ENCODE data around the gene IQGAP3. TPM values are rescaled to one million over a fixed set of nuclear protein-coding genes. Genes with fewer than 3 reads are reported as not detected.

The IQGAP3 gene
- polyA plus RNA-seq, 1 of the 3 experiments (the other 2 are of a cell fraction), result 15.6 TPM

- CTCF ChIA-PET, result interaction anchor here (0.6 to 11.1 kb wide), 13 partner anchors 11 to 198 kb away, joined by 3 to 104 read pairs (median 6); partner anchors contain the start of genes GPATCH4 and NAXE
These were observed 10.1 kb upstream of the IQGAP3 start for GRCh38 chr1:156582388-156583017.

More at GRCh38 chr1:156582388-156583017, 10.1 kb upstream of the IQGAP3 start:
- Histone ChIP-seq H3F3A (replicated peaks; ENCODE audit: insufficient read depth) (no peaks in the 10 kb centered on the region), H3K79me2 (ENCODE audit: insufficient read depth) (no peaks in the 10 kb centered on the region), H3K27ac (ENCODE audit: low read depth in 2 of 2, low read length in 1 of 2) (no peak overlapping the region), H4K20me1 (ENCODE audit: insufficient read depth) (no peaks in the 10 kb centered on the region), H3K36me3 (replicated peaks in 1 of 2; ENCODE audit: control insufficient read depth in 1 of 2, insufficient read depth in 2 of 2, low read length in 1 of 2) (no peaks in the 10 kb centered on the region), H3K9ac (no peak overlapping the region), H3K9me3 (no peaks in the 10 kb centered on the region), H3K4me2 (no peak overlapping the region), H3K27me3 (ENCODE audit: insufficient read depth) (no peaks in the 10 kb centered on the region), H3K4me1 (ENCODE audit: control insufficient read depth in 1 of 2, insufficient read depth in 2 of 2, low read depth in 1 of 2, low read length in 1 of 2) (no peaks in the 10 kb centered on the region; a peak in 1 of 4 replicates), H3K4me3 (ENCODE audit: low read depth in 2 of 2, low read length in 1 of 2) (no peak overlapping the region), H3K9me2 (no peaks in the 10 kb centered on the region), H2AFZ (ENCODE audit: low read depth) (no peak overlapping the region)
- DNase-seq, result no peak
- POLR2A ChIA-PET, result interaction anchor here (0.8 kb wide), 1 partner anchor 9 kb away, joined by 3 read pairs; the partner anchor contains the start of gene NAXE
- TF ChIP-seq EP300 (IDR thresholded peaks at IDR 0.05; ENCODE audit: borderline replicate concordance in 1 of 2, low read depth in 1 of 2, low read length in 1 of 2), result no peak
- TF ChIP-seq, protein P1, sequence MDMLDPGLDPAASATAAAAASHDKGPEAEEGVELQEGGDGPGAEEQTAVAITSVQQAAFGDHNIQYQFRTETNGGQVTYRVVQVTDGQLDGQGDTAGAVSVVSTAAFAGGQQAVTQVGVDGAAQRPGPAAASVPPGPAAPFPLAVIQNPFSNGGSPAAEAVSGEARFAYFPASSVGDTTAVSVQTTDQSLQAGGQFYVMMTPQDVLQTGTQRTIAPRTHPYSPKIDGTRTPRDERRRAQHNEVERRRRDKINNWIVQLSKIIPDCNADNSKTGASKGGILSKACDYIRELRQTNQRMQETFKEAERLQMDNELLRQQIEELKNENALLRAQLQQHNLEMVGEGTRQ (IDR thresholded peaks at IDR 0.05; ENCODE audit: borderline replicate concordance, low read depth, low read length), result no peak
- no peak for TF ChIP-seq NFIC (IDR thresholded peaks at IDR 0.05; ENCODE audit: borderline replicate concordance)
- TF ChIP-seq, protein P2, sequence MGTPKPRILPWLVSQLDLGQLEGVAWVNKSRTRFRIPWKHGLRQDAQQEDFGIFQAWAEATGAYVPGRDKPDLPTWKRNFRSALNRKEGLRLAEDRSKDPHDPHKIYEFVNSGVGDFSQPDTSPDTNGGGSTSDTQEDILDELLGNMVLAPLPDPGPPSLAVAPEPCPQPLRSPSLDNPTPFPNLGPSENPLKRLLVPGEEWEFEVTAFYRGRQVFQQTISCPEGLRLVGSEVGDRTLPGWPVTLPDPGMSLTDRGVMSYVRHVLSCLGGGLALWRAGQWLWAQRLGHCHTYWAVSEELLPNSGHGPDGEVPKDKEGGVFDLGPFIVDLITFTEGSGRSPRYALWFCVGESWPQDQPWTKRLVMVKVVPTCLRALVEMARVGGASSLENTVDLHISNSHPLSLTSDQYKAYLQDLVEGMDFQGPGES (IDR thresholded peaks at IDR 0.05; ENCODE audit: low read depth, low read length), result no peak
- TF ChIP-seq USF1 (IDR thresholded peaks at IDR 0.05; ENCODE audit: borderline replicate concordance, low read depth), result no peak
- no peak for TF ChIP-seq RXRA (IDR thresholded peaks at IDR 0.05; ENCODE audit: borderline replicate concordance, low read depth)
- TF ChIP-seq TCF12 (IDR thresholded peaks at IDR 0.05), result no peak
- TF ChIP-seq EZH2phosphoT487 (IDR thresholded peaks at IDR 0.05; ENCODE audit: borderline replicate concordance, low read depth), result no peak
- TF ChIP-seq, protein P3, sequence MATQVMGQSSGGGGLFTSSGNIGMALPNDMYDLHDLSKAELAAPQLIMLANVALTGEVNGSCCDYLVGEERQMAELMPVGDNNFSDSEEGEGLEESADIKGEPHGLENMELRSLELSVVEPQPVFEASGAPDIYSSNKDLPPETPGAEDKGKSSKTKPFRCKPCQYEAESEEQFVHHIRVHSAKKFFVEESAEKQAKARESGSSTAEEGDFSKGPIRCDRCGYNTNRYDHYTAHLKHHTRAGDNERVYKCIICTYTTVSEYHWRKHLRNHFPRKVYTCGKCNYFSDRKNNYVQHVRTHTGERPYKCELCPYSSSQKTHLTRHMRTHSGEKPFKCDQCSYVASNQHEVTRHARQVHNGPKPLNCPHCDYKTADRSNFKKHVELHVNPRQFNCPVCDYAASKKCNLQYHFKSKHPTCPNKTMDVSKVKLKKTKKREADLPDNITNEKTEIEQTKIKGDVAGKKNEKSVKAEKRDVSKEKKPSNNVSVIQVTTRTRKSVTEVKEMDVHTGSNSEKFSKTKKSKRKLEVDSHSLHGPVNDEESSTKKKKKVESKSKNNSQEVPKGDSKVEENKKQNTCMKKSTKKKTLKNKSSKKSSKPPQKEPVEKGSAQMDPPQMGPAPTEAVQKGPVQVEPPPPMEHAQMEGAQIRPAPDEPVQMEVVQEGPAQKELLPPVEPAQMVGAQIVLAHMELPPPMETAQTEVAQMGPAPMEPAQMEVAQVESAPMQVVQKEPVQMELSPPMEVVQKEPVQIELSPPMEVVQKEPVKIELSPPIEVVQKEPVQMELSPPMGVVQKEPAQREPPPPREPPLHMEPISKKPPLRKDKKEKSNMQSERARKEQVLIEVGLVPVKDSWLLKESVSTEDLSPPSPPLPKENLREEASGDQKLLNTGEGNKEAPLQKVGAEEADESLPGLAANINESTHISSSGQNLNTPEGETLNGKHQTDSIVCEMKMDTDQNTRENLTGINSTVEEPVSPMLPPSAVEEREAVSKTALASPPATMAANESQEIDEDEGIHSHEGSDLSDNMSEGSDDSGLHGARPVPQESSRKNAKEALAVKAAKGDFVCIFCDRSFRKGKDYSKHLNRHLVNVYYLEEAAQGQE (IDR thresholded peaks at IDR 0.05; ENCODE audit: low read depth, low read length), result no peak
- TF ChIP-seq CTCF (IDR thresholded peaks at IDR 0.05), result no peak
- TF ChIP-seq TAF1 (IDR thresholded peaks at IDR 0.05; ENCODE audit: borderline replicate concordance, low read depth, low read length), result no peak
- TF ChIP-seq PBX3 (IDR thresholded peaks at IDR 0.05), result no peak
- WGBS (ENCODE audit: low lambda C conversion rate), result 63% methylated on average over 6 of the region's 9 CpGs
